ENCODE measurements around the gene OVOL2. TPM values are rescaled to one million over a fixed set of nuclear protein-coding genes. Genes with fewer than 3 reads are reported as not detected.
A peak's percentile ranks its signal among the peaks of the same experiment; 100 is the strongest.

OVOL2 gene
- total RNA-seq, 2 experiments from 2014 or later = not detected

GRCh38 chr20:17998446-17998845 lies 59.3 kb downstream of the OVOL2 start:
- intact Hi-C loops (cut with micrococcal nuclease) = loop anchor here (10.0 kb wide), 2 partner anchors 314 to 494 kb away; partner anchors contain the start of gene RRBP1

GRCh38 chr20:17995967-17996819 lies 61.5 kb downstream of the OVOL2 start:
- Mint-ChIP-seq H3K36me3 (ENCODE audit: low read depth) (no peaks in the 10 kb centered on the region), H3K4me1 (ENCODE audit: low read depth) (peaks cover 27% of the 10 kb centered on the region), H3K9me3 (no peaks in the 10 kb centered on the region), H3K27ac (no peak overlapping the region), H3K27me3 (peaks cover 22% of the 10 kb centered on the region), H3K4me3 (no peak overlapping the region)
- ATAC-seq (peak; percentile 72), DNase-seq (peak; percentile 54)
- intact Hi-C loops (cut with micrococcal nuclease) = loop anchor here (10.0 kb wide), 2 partner anchors 311 to 491 kb away; partner anchors contain the start of gene RRBP1
- CTCF ChIA-PET = interaction anchor here (0.5 to 2.5 kb wide), 21 partner anchors 13 to 491 kb away, joined by 3 to 14 read pairs (median 4); partner anchors contain the start of gene RRBP1
- POLR2A ChIA-PET = interaction anchor here (2.0 kb wide), 1 partner anchor 37 kb away, joined by 5 read pairs; no protein-coding TSS in a partner anchor
- peak; percentile 94 for TF ChIP-seq CTCF (IDR thresholded peaks at IDR 0.05)

More at GRCh38 chr20:17998446-17998845, 59.3 kb downstream of the OVOL2 start:
- H3K36me3 Mint-ChIP-seq (ENCODE audit: low read depth) = no peaks in the 10 kb centered on the region
- no peaks in the 10 kb centered on the region for H3K9me3 Mint-ChIP-seq
- TF ChIP-seq CTCF (IDR thresholded peaks at IDR 0.05) = no peak
- DNase-seq (no peak), ATAC-seq (no peak)
- no peak overlapping the region for H3K4me3 Mint-ChIP-seq
- peaks cover 10% of the 10 kb centered on the region for H3K4me1 Mint-ChIP-seq (ENCODE audit: low read depth)
- peaks cover 22% of the 10 kb centered on the region for H3K27me3 Mint-ChIP-seq
- POLR2A ChIA-PET = interaction anchor here (0.6 to 1.5 kb wide), 3 partner anchors 30 to 87 kb away, joined by 3 to 5 read pairs (median 3); partner anchors contain the start of genes MGME1 and SNX5
- CTCF ChIA-PET = interaction anchor here (0.9 to 1.4 kb wide), 3 partner anchors 52 to 493 kb away, joined by 3 to 4 read pairs (median 4); no protein-coding TSS in a partner anchor
- no peak overlapping the region for H3K27ac Mint-ChIP-seq

- ATAC-seq = no peak
- ChIA-PET CTCF (interaction anchor here (1.0 to 1.8 kb wide), 5 partner anchors 26 to 311 kb away, joined by 3 to 8 read pairs (median 4); partner anchors contain the start of gene RRBP1), POLR2A (interaction anchor here (1.0 kb wide), 1 partner anchor 32 kb away, joined by 3 read pairs; no protein-coding TSS in a partner anchor)
- no peak for DNase-seq
- H3K9me3 Mint-ChIP-seq = no peaks in the 10 kb centered on the region
- peaks cover 20% of the 10 kb centered on the region for H3K27me3 Mint-ChIP-seq
- H3K36me3 Mint-ChIP-seq (ENCODE audit: low read depth) = peaks cover 13% of the 10 kb centered on the region
- H3K4me3 Mint-ChIP-seq = no peak overlapping the region
- no peak for TF ChIP-seq CTCF (IDR thresholded peaks at IDR 0.05)
- H3K27ac Mint-ChIP-seq = no peak overlapping the region
- H3K4me1 Mint-ChIP-seq (ENCODE audit: low read depth) = peaks cover 29% of the 10 kb centered on the region
- intact Hi-C loops (cut with micrococcal nuclease) = loop anchor here (2.0 to 10.0 kb wide), 3 partner anchors 25 to 489 kb away; partner anchors contain the start of genes MGME1, RRBP1 and SNX5
Measured at GRCh38 chr20:17993546-17993945, 64.2 kb downstream of the OVOL2 start.

GRCh38 chr20:17992847-17993513 lies 64.7 kb downstream of the OVOL2 start:
- Mint-ChIP-seq H3K4me1 (ENCODE audit: low read depth) (peaks cover 31% of the 10 kb centered on the region), H3K36me3 (ENCODE audit: low read depth) (peaks cover 18% of the 10 kb centered on the region), H3K27me3 (peaks cover 16% of the 10 kb centered on the region), H3K9me3 (no peaks in the 10 kb centered on the region), H3K4me3 (peak overlapping the region; percentile 45), H3K27ac (peak overlapping the region; percentile 81)
- ATAC-seq (peak; percentile 21), DNase-seq (no peak)
- CTCF ChIA-PET = interaction anchor here (1.0 to 1.8 kb wide), 5 partner anchors 24 to 310 kb away, joined by 3 to 8 read pairs (median 4); partner anchors contain the start of genes MGME1, RRBP1 and SNX5
- POLR2A ChIA-PET = interaction anchor here (0.6 to 1.6 kb wide), 5 partner anchors 24 to 462 kb away, joined by 3 to 6 read pairs (median 3); partner anchors contain the start of genes BFSP1, MGME1 and SNX5
- TF ChIP-seq CTCF (IDR thresholded peaks at IDR 0.05) = no peak
- intact Hi-C loops (cut with micrococcal nuclease) = loop anchor here (2.0 to 10.0 kb wide), 3 partner anchors 24 to 488 kb away; partner anchors contain the start of genes MGME1, RRBP1 and SNX5
